GM21529 (cell line): ENCODE data around the gene HERC2.
"Not testable (repeated sequence)": the region's sequence is repeated elsewhere in the genome, so short reads cannot be mapped to it uniquely, and the experiment has no call there.

Source experiments
- ATAC-seq: cut with Tn5 transposase; IDR thresholded peaks from one replicate; pipeline ENCODE4 v1.9.1; 2021; ENCODE audit not compliant: unreplicated experiment

The HERC2 gene

GRCh38 chr15:28228990-28229640 is 92.9 kb downstream of the HERC2 start:
- not testable (repeated sequence) for ATAC-seq

- ATAC-seq: no peak
These were observed 93.9 kb downstream of the HERC2 start for GRCh38 chr15:28228096-28228495.

- not testable (repeated sequence) for ATAC-seq
These were observed 94.7 kb downstream of the HERC2 start for GRCh38 chr15:28227303-28227702.

- not testable (repeated sequence) for ATAC-seq
These were observed 99.4 kb downstream of the HERC2 start for GRCh38 chr15:28222612-28223011.

- not testable (repeated sequence) for ATAC-seq
These were observed 100.3 kb downstream of the HERC2 start for GRCh38 chr15:28221696-28222095.

- no peak for ATAC-seq
These were observed 102.9 kb downstream of the HERC2 start for GRCh38 chr15:28219116-28219515.

- ATAC-seq: not testable (repeated sequence)
These were observed 104.9 kb downstream of the HERC2 start for GRCh38 chr15:28216946-28217546.

GRCh38 chr15:28215521-28215920 is 106.5 kb downstream of the HERC2 start:
- ATAC-seq: not testable (repeated sequence)

- not testable (repeated sequence) for ATAC-seq
These were observed 107.8 kb downstream of the HERC2 start for GRCh38 chr15:28214006-28214790.

GRCh38 chr15:28213393-28213792 is 108.6 kb downstream of the HERC2 start:
- ATAC-seq: not testable (repeated sequence)

GRCh38 chr15:28208583-28208982 is 113.4 kb downstream of the HERC2 start:
- no peak for ATAC-seq

GRCh38 chr15:28205640-28206039 is 116.3 kb downstream of the HERC2 start:
- ATAC-seq: not testable (repeated sequence)

- ATAC-seq: not testable (repeated sequence)
These were observed 118.7 kb downstream of the HERC2 start for GRCh38 chr15:28203055-28203828.

- not testable (repeated sequence) for ATAC-seq
These were observed 119.9 kb downstream of the HERC2 start for GRCh38 chr15:28202124-28202523.

- ATAC-seq: not testable (repeated sequence)
These were observed 123.8 kb downstream of the HERC2 start for GRCh38 chr15:28198215-28198614.

GRCh38 chr15:28197694-28198093 is 124.3 kb downstream of the HERC2 start:
- not testable (repeated sequence) for ATAC-seq

GRCh38 chr15:28196581-28196980 is 125.4 kb downstream of the HERC2 start:
- ATAC-seq: not testable (repeated sequence)

GRCh38 chr15:28192772-28193171 is 129.2 kb downstream of the HERC2 start:
- ATAC-seq: no peak

GRCh38 chr15:28191832-28192231 is 130.1 kb downstream of the HERC2 start:
- no peak for ATAC-seq

- ATAC-seq: no peak
These were observed 131.4 kb downstream of the HERC2 start for GRCh38 chr15:28190391-28191174.
